Progenitor cell of endocrine pancreas (in vitro differentiated cells): ENCODE measurements around the gene PITX1. TPM values are rescaled to one million over a fixed set of nuclear protein-coding genes. Genes with fewer than 3 reads are reported as not detected.
A peak's percentile ranks its signal among the peaks of the same experiment; 100 is the strongest.
"Not testable (repeated sequence)": the region's sequence is repeated elsewhere in the genome, so short reads cannot be mapped to it uniquely, and the experiment has no call there.

Experiments used
- DNase-seq: peaks from one replicate; pipeline ENCODE4 v3.0.0; 2021; ENCODE audit warnings: low spot score; ENCODE audit not compliant: unreplicated experiment
- H3K27ac Mint-ChIP-seq: 2 replicates; pipeline ENCODE4 v1.8.0; 2021; ENCODE audit warnings: mild to moderate bottlenecking, moderate library complexity, mixed read lengths
- H3K27me3 Mint-ChIP-seq: 2 replicates; pipeline ENCODE4 v1.8.0; 2021; ENCODE audit warnings: mixed read lengths
- H3K36me3 Mint-ChIP-seq: 2 replicates; pipeline ENCODE4 v1.8.0; 2022; ENCODE audit warnings: mixed read lengths; ENCODE audit not compliant: insufficient read depth
- H3K4me1 Mint-ChIP-seq: 2 replicates; pipeline ENCODE4 v1.8.0; 2021; ENCODE audit warnings: low read depth, mixed read lengths
- H3K4me3 Mint-ChIP-seq: 2 replicates; pipeline ENCODE4 v1.8.0; 2021; ENCODE audit warnings: low read depth, mild to moderate bottlenecking, moderate library complexity, mixed read lengths
- H3K9me3 Mint-ChIP-seq: 2 replicates; pipeline ENCODE4 v1.8.0; 2021; ENCODE audit warnings: low read depth, mixed read lengths
- CTCF ChIP-seq: fragments of 200-600 bp; sonication (generic); IDR thresholded peaks from one replicate; pipeline ENCODE4 v1.5.0; 2021; ENCODE audit warnings: antibody characterized with exemption, mild to moderate bottlenecking; ENCODE audit not compliant: unreplicated experiment
- total RNA-seq: library from RNA; stranded (reverse); gene quantifications from 2 replicates; pipeline ENCODE4 v1.2.1, GENCODE V29; 2021

Gene PITX1
- total RNA-seq, 1 donor from 2014 or later, result 16.2 TPM

- no peak overlapping the region for H3K27ac Mint-ChIP-seq
- H3K27me3 Mint-ChIP-seq, result peaks cover 18% of the 10 kb centered on the region
- no peak for DNase-seq
- H3K9me3 Mint-ChIP-seq, result no peaks in the 10 kb centered on the region
- peaks cover 2% of the 10 kb centered on the region for H3K4me1 Mint-ChIP-seq
- H3K4me3 Mint-ChIP-seq, result no peak overlapping the region
- H3K36me3 Mint-ChIP-seq, result peaks cover 3% of the 10 kb centered on the region
- no peak for TF ChIP-seq CTCF
These were observed 26.2 kb downstream of the PITX1 start for GRCh38 chr5:135007749-135008363.

GRCh38 chr5:135007305-135007704 lies 26.7 kb downstream of the PITX1 start:
- peaks cover 2% of the 10 kb centered on the region for H3K4me1 Mint-ChIP-seq
- H3K36me3 Mint-ChIP-seq, result peaks cover 8% of the 10 kb centered on the region
- peaks cover 5% of the 10 kb centered on the region for H3K9me3 Mint-ChIP-seq
- H3K4me3 Mint-ChIP-seq, result no peak overlapping the region
- no peak overlapping the region for H3K27ac Mint-ChIP-seq
- no peak for TF ChIP-seq CTCF
- peaks cover 20% of the 10 kb centered on the region for H3K27me3 Mint-ChIP-seq
- no peak for DNase-seq

- H3K36me3 Mint-ChIP-seq, result peaks cover 13% of the 10 kb centered on the region
- H3K4me1 Mint-ChIP-seq, result peaks cover 5% of the 10 kb centered on the region
- DNase-seq, result no peak
- no peak for TF ChIP-seq CTCF
- H3K27ac Mint-ChIP-seq, result no peak overlapping the region
- peaks cover 22% of the 10 kb centered on the region for H3K27me3 Mint-ChIP-seq
- H3K4me3 Mint-ChIP-seq, result no peak overlapping the region
- H3K9me3 Mint-ChIP-seq, result peaks cover 11% of the 10 kb centered on the region
These were observed 29.0 kb downstream of the PITX1 start for GRCh38 chr5:135005076-135005475.

GRCh38 chr5:135004376-135004775 lies 29.7 kb downstream of the PITX1 start:
- Mint-ChIP-seq H3K4me3 (no peak overlapping the region), H3K36me3 (peaks cover 13% of the 10 kb centered on the region), H3K27me3 (peaks cover 26% of the 10 kb centered on the region), H3K4me1 (peaks cover 5% of the 10 kb centered on the region), H3K9me3 (peaks cover 13% of the 10 kb centered on the region), H3K27ac (no peak overlapping the region)
- TF ChIP-seq CTCF, result no peak
- DNase-seq, result no peak

- not testable (repeated sequence) for H3K27ac Mint-ChIP-seq
- H3K4me1 Mint-ChIP-seq, result peaks cover 11% of the 10 kb centered on the region
These were observed 36.0 kb downstream of the PITX1 start for GRCh38 chr5:134998068-134998467.

DNA sequence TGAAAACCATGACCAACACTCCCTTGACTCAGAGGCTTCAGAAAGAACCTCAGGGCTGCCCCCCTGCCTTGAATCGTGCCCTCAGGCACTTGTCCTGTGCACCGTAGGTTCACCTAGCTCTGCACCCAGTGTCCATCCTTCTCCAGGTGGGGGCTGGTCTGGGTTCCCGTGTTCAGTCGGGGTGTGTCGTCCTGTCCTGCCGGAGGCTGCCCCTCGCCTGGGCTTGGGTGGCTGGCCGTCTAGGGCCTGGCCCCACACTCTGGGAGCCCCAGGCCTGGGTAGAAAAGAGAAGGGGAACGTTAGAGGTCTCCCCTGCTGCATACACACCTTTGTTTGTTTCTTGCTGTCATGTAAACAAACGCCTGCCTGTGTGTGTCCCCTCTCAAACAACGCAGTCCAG lies 37.0 kb downstream of the PITX1 start:
- Mint-ChIP-seq H3K9me3 (peaks cover 9% of the 10 kb centered on the region), H3K36me3 (peaks cover 3% of the 10 kb centered on the region), H3K4me1 (peaks cover 11% of the 10 kb centered on the region), H3K27me3 (peaks cover 25% of the 10 kb centered on the region), H3K4me3 (no peak overlapping the region), H3K27ac (peak overlapping the region; percentile 62)
- no peak for TF ChIP-seq CTCF
- DNase-seq, result no peak

More at GRCh38 chr5:134998068-134998467, 36.0 kb downstream of the PITX1 start:
- not testable (repeated sequence) for DNase-seq, H3K36me3 Mint-ChIP-seq, H3K4me3 Mint-ChIP-seq
- peaks cover 15% of the 10 kb centered on the region for H3K9me3 Mint-ChIP-seq
- H3K27me3 Mint-ChIP-seq, result peaks cover 32% of the 10 kb centered on the region
